Loucy (cell line): ENCODE results near the gene ZFHX3.

Source experiments
- H2AFZ ChIP-seq: fragments of 200-600 bp; sonication (generic); 2 replicates; pipeline ENCODE4 v1.6.0; 2016; ENCODE audit warnings: antibody characterized with exemption, mild to moderate bottlenecking, low read length, moderate library complexity
- H3F3A ChIP-seq: fragments of 200-600 bp; 2 replicates; pipeline ENCODE4 v1.6.0; 2016; ENCODE audit warnings: antibody characterized with exemption, low read depth, mild to moderate bottlenecking
- H3K27me3 ChIP-seq: fragments of 200-600 bp; sonication (generic); 2 replicates; pipeline ENCODE4 v1.6.1; 2014; ENCODE audit warnings: low read length, mild to moderate bottlenecking; ENCODE audit not compliant: insufficient read depth, poor library complexity, severe bottlenecking
- H3K36me3 ChIP-seq: fragments of 200-600 bp; sonication (generic); 2 replicates; pipeline ENCODE4 v1.6.1; 2016; ENCODE audit warnings: low read length; ENCODE audit not compliant: insufficient read depth
- H3K4me1 ChIP-seq: fragments of 200-600 bp; sonication (generic); 2 replicates; pipeline ENCODE4 v1.5.1; 2014; ENCODE audit warnings: low read length, mild to moderate bottlenecking; ENCODE audit not compliant: insufficient read depth, poor library complexity, severe bottlenecking
- H3K4me2 ChIP-seq: fragments of 200-600 bp; sonication (generic); 2 replicates; pipeline ENCODE4 v1.6.0; 2014; ENCODE audit warnings: antibody characterized with exemption, low read length, low read depth, mild to moderate bottlenecking; ENCODE audit not compliant: poor library complexity, severe bottlenecking
- H3K4me3 ChIP-seq: fragments of 200-600 bp; sonication (generic); 2 replicates; pipeline ENCODE4 v1.5.1; 2014; ENCODE audit warnings: low read length, mild to moderate bottlenecking, mixed read lengths; ENCODE audit not compliant: poor library complexity, severe bottlenecking
- H3K79me2 ChIP-seq: fragments of 200-600 bp; sonication (generic); 2 replicates; pipeline ENCODE4 v1.6.1; 2014; ENCODE audit warnings: low read length; ENCODE audit not compliant: insufficient read depth
- H3K9ac ChIP-seq: fragments of 200-600 bp; sonication (generic); 2 replicates; pipeline ENCODE4 v1.6.0; 2014; ENCODE audit warnings: mild to moderate bottlenecking, low read depth, low read length, moderate library complexity; ENCODE audit not compliant: poor library complexity, severe bottlenecking
- H3K9me2 ChIP-seq: fragments of 200-600 bp; sonication (generic); replicated peaks from 2 replicates; pipeline ENCODE4 v1.6.1; 2016; ENCODE audit warnings: low read depth, low read length, mixed read lengths
- H3K9me3 ChIP-seq: fragments of 200-600 bp; sonication (generic); 2 replicates; pipeline ENCODE4 v1.6.1; 2014; ENCODE audit warnings: mild to moderate bottlenecking, antibody characterized with exemption, low read length, low read depth; ENCODE audit not compliant: insufficient read depth
- H4K20me1 ChIP-seq: fragments of 200-600 bp; sonication (generic); 2 replicates; pipeline ENCODE4 v1.6.0; 2014; ENCODE audit warnings: antibody characterized with exemption, low read length, mild to moderate bottlenecking; ENCODE audit not compliant: insufficient read depth, poor library complexity, severe bottlenecking
- EZH2phosphoT487 ChIP-seq: fragments of 200-600 bp; IDR thresholded peaks from 2 replicates; pipeline ENCODE4 v1.6.1; 2018; ENCODE audit warnings: antibody characterized with exemption, mild to moderate bottlenecking, moderate library complexity, borderline replicate concordance
- TF ChIP-seq, protein P1 (sequence below): fragments of 200-600 bp; sonication (generic); conservative IDR thresholded peaks from 2 replicates; pipeline ENCODE4 v1.5.1; 2014; ENCODE audit warnings: mild to moderate bottlenecking, antibody characterized with exemption, low read length

The ZFHX3 gene

DNA sequence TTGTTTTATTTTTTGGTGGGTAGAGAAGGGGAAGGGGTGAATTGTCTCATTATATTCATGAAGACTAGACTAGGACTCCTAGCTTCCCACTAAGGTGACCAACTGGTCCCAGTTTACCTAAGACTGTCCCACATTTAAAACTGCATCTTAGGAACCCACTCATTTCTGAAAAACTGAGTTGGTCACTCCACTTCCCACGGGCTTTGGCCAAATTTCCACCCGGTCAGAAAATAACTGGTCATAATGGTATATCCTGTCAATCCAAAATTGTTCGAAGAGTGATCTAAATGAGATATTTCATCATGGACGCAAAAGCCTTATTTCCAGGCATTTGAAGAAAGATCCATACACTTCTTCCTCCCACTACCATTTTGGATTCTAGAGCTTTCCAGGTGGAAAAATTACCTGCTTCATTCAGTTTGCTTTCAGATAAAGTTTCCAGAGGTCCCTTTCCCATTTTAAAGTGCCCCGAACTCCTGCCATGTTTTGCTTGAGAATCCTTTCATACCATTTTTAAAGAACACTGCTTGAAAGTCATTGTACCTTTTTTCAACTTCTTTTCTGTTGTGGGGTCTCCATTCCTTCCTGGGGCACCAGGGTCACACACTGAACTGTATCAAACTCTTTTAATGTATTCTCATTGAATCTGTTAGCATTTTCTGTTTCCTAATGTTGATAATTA, 21.8 kb upstream of the ZFHX3 start:
- Histone ChIP-seq H3K79me2 (no peaks in the 10 kb centered on the region), H3K4me2 (no peak overlapping the region), H3K9ac (no peak overlapping the region), H3K27me3 (no peaks in the 10 kb centered on the region), H3K4me3 (no peak overlapping the region), H3K9me3 (no peaks in the 10 kb centered on the region), H3K9me2 (no peaks in the 10 kb centered on the region), H3F3A (no peaks in the 10 kb centered on the region), H4K20me1 (no peaks in the 10 kb centered on the region), H2AFZ (no peak overlapping the region), H3K36me3 (no peaks in the 10 kb centered on the region), H3K4me1 (peaks cover 7% of the 10 kb centered on the region)
- TF ChIP-seq EZH2phosphoT487, result no peak

DNA sequence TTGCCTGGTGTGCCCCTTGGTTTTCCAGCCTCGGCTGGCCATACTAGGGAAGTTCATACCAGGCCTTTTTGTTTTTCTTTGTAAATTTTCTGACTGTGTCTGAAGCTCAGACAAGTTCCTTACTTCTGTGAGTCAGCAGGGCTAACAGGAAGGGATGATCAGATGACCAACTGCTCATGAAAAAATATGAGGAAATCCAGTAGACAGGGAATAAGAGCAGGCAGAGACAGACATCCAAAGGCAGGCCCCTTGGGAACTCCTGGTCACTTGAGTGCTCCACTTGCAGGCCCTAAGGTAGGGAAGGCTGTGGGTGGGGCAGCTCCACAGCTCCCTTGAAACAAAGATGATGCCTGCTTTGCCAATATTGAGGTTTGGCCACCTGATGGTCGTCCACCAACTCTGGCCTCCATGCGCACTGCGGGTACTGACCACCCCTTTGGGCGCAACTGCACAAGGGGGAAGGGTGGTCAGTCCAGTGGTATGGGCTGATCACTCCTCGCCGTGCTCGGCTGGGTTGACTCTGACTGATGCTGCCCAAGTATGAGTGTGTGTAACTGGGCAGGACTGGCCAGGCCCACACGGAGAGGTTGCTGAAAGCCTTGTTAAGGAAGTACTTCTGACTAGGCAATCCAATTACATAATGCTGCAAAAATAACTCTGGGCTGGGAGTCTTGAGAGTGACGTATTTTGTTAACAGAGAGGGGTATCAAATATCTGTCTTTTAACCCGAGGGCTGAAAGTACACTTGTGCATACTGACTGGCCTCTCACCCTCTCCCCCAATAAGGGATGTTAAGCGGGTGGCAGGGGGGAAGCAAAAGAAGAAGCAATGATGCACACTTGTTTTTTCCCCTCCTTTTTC, 20.8 kb upstream of the ZFHX3 start:
- no peak overlapping the region for H3K4me2 ChIP-seq
- H3K27me3 ChIP-seq, result no peaks in the 10 kb centered on the region
- peaks cover 7% of the 10 kb centered on the region for H3K4me1 ChIP-seq
- no peaks in the 10 kb centered on the region for H4K20me1 ChIP-seq
- no peaks in the 10 kb centered on the region for H3F3A ChIP-seq
- no peaks in the 10 kb centered on the region for H3K36me3 ChIP-seq
- TF ChIP-seq EZH2phosphoT487, result no peak
- TF ChIP-seq, protein P1, sequence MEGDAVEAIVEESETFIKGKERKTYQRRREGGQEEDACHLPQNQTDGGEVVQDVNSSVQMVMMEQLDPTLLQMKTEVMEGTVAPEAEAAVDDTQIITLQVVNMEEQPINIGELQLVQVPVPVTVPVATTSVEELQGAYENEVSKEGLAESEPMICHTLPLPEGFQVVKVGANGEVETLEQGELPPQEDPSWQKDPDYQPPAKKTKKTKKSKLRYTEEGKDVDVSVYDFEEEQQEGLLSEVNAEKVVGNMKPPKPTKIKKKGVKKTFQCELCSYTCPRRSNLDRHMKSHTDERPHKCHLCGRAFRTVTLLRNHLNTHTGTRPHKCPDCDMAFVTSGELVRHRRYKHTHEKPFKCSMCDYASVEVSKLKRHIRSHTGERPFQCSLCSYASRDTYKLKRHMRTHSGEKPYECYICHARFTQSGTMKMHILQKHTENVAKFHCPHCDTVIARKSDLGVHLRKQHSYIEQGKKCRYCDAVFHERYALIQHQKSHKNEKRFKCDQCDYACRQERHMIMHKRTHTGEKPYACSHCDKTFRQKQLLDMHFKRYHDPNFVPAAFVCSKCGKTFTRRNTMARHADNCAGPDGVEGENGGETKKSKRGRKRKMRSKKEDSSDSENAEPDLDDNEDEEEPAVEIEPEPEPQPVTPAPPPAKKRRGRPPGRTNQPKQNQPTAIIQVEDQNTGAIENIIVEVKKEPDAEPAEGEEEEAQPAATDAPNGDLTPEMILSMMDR, result no peak
- H3K9me2 ChIP-seq, result no peaks in the 10 kb centered on the region
- no peak overlapping the region for H3K4me3 ChIP-seq
- no peaks in the 10 kb centered on the region for H3K9me3 ChIP-seq
- no peaks in the 10 kb centered on the region for H3K79me2 ChIP-seq
- H3K9ac ChIP-seq, result no peak overlapping the region
- no peak overlapping the region for H2AFZ ChIP-seq

DNA sequence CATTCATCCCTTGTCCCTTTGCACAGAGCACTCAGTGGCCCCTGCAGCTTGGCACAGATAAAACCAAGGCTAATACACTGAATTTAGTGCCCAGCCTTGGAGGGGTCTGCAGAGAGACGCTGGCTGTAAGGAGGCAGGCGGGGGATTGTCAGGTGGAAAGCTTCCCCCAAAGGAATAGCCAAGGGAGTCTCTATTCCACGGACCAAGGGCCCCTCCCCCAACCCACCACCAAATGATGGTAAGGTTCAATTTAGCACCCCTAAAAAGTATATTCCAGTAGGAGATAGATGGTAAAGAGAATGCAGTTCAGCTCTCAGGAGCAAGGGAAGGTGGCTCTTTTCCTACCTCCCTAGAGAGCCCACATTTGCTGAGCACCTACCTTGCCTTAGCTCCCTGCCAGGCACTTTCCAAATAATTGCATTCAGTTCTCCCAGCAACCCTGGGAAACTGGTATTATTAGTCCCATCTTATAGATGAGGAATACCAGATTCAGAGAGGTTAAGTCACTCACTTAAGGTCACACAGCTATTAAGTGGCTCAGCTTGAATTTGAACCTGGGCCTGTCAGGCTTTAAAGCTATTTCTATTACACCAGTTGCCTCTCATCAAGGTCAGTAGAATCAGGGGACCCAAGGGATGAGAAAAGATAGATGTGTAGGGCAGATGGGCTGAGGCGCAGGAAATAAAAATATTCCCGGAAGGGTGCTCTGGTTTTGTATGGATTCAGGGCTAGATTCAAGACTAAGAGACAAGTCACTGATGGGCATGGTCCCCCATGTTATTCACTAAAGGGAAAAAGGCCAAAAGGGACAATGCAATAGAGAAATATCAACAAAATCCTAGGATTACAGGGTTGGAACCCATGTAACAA, 20.0 kb upstream of the ZFHX3 start:
- Histone ChIP-seq H3K36me3 (no peaks in the 10 kb centered on the region), H3K9me3 (no peaks in the 10 kb centered on the region), H3K4me3 (no peak overlapping the region), H4K20me1 (no peaks in the 10 kb centered on the region), H3F3A (no peaks in the 10 kb centered on the region), H3K9me2 (no peaks in the 10 kb centered on the region), H3K4me2 (no peak overlapping the region), H3K27me3 (no peaks in the 10 kb centered on the region), H3K79me2 (no peaks in the 10 kb centered on the region), H2AFZ (no peak overlapping the region), H3K4me1 (peaks cover 7% of the 10 kb centered on the region), H3K9ac (no peak overlapping the region)
- no peak for TF ChIP-seq EZH2phosphoT487
- TF ChIP-seq, protein P1, result no peak
